ENCODE data around the gene GRHL1. TPM values are rescaled to one million over a fixed set of nuclear protein-coding genes. Genes with fewer than 3 reads are reported as not detected.
"Not testable (repeated sequence)": the region's sequence is repeated elsewhere in the genome, so short reads cannot be mapped to it uniquely, and the experiment has no call there.

GRHL1 gene
- total RNA-seq, 1 donor from 2014 or later, result 1.5 TPM

GRCh38 chr2:10014418-10015190 lies 63.1 kb downstream of the GRHL1 start:
- intact Hi-C loops (cut with DNase I), result no loop called here
- DNase-seq (ENCODE audit: low spot score) (no peak), ATAC-seq (no peak)

GRCh38 chr2:10015376-10015989 lies 64.0 kb downstream of the GRHL1 start:
- DNase-seq (ENCODE audit: low spot score); intact Hi-C loops (cut with DNase I); ATAC-seq: not testable (repeated sequence)

GRCh38 chr2:10016001-10016801 lies 64.7 kb downstream of the GRHL1 start:
- DNase-seq (ENCODE audit: low spot score) (no peak), ATAC-seq (no peak)
- intact Hi-C loops (cut with DNase I), result no loop called here

- no peak for ATAC-seq
- intact Hi-C loops (cut with DNase I), result no loop called here
- no peak for DNase-seq (ENCODE audit: low spot score)
Measured at GRCh38 chr2:10016802-10017258, 65.3 kb downstream of the GRHL1 start.

GRCh38 chr2:10017313-10017941 lies 65.9 kb downstream of the GRHL1 start:
- intact Hi-C loops (cut with DNase I), result no loop called here
- DNase-seq (ENCODE audit: low spot score) (no peak), ATAC-seq (no peak)

GRCh38 chr2:10019174-10019573 lies 67.7 kb downstream of the GRHL1 start:
- ATAC-seq (peak; percentile 43), DNase-seq (ENCODE audit: low spot score) (no peak)
- intact Hi-C loops (cut with DNase I), result no loop called here

- intact Hi-C loops (cut with DNase I), result no loop called here
- no peak for ATAC-seq
- DNase-seq (ENCODE audit: low spot score), result no peak
Measured at GRCh38 chr2:10019602-10020400, 68.3 kb downstream of the GRHL1 start.

GRCh38 chr2:10022041-10022421 lies 70.5 kb downstream of the GRHL1 start:
- ATAC-seq (no peak), DNase-seq (ENCODE audit: low spot score) (no peak)
- intact Hi-C loops (cut with DNase I), result no loop called here

- DNase-seq (ENCODE audit: low spot score) (no peak), ATAC-seq (no peak)
- intact Hi-C loops (cut with DNase I), result no loop called here
Measured at GRCh38 chr2:10022445-10022844, 71.0 kb downstream of the GRHL1 start.

- no peak for ATAC-seq
- DNase-seq (ENCODE audit: low spot score), result no peak
- intact Hi-C loops (cut with DNase I), result loop anchor here (1.0 kb wide), 1 partner anchor 21 kb away; no protein-coding TSS in a partner anchor
Measured at GRCh38 chr2:10022966-10023662, 71.6 kb downstream of the GRHL1 start.

- DNase-seq (ENCODE audit: low spot score) (no peak), ATAC-seq (no peak)
- intact Hi-C loops (cut with DNase I), result no loop called here
Measured at GRCh38 chr2:10026940-10027569, 75.6 kb downstream of the GRHL1 start.

- ATAC-seq (peak; percentile 9), DNase-seq (ENCODE audit: low spot score) (no peak)
- intact Hi-C loops (cut with DNase I), result no loop called here
Measured at GRCh38 chr2:10027660-10028330, 76.3 kb downstream of the GRHL1 start.

- DNase-seq (ENCODE audit: low spot score) (no peak), ATAC-seq (peak; percentile 6)
- intact Hi-C loops (cut with DNase I), result no loop called here
Measured at GRCh38 chr2:10028407-10028987, 77.0 kb downstream of the GRHL1 start.

- ATAC-seq (peak; percentile 75), DNase-seq (ENCODE audit: low spot score) (no peak)
- intact Hi-C loops (cut with DNase I), result no loop called here
Measured at GRCh38 chr2:10028988-10029874, 77.7 kb downstream of the GRHL1 start.

- DNase-seq (ENCODE audit: low spot score) (no peak), ATAC-seq (no peak)
- intact Hi-C loops (cut with DNase I), result no loop called here
Measured at GRCh38 chr2:10029875-10030223, 78.4 kb downstream of the GRHL1 start.

GRCh38 chr2:10030311-10030736 lies 78.8 kb downstream of the GRHL1 start:
- intact Hi-C loops (cut with DNase I), result no loop called here
- no peak for DNase-seq (ENCODE audit: low spot score)
- ATAC-seq, result no peak
